Measurements from ENCODE around the gene FAM240B. TPM values are rescaled to one million over a fixed set of nuclear protein-coding genes. Genes with fewer than 3 reads are reported as not detected.

The FAM240B gene
- total RNA-seq, 2 experiments from 2014 or later: not detected

GRCh38 chr9:38697776-38698300, 22.1 kb downstream of the FAM240B start:
- Mint-ChIP-seq H3K4me1 (ENCODE audit: low read depth) (no peaks in the 10 kb centered on the region), H3K9me3 (ENCODE audit: insufficient read depth) (no peaks in the 10 kb centered on the region), H3K27me3 (ENCODE audit: low read depth) (no peaks in the 10 kb centered on the region), H3K36me3 (ENCODE audit: low read depth) (no peaks in the 10 kb centered on the region), H3K27ac (no peak overlapping the region), H3K4me3 (no peak overlapping the region)
- ChIA-PET POLR2A (no interaction called here), CTCF (no interaction called here)
- ATAC-seq (no peak), DNase-seq (no peak)

- H3K9me3 Mint-ChIP-seq (ENCODE audit: insufficient read depth): no peaks in the 10 kb centered on the region
- CTCF ChIA-PET: no interaction called here
- no peak overlapping the region for H3K4me3 Mint-ChIP-seq
- H3K36me3 Mint-ChIP-seq (ENCODE audit: low read depth): no peaks in the 10 kb centered on the region
- DNase-seq: no peak
- H3K4me1 Mint-ChIP-seq (ENCODE audit: low read depth): no peaks in the 10 kb centered on the region
- no peak overlapping the region for H3K27ac Mint-ChIP-seq
- POLR2A ChIA-PET: no interaction called here
- no peaks in the 10 kb centered on the region for H3K27me3 Mint-ChIP-seq (ENCODE audit: low read depth)
- no peak for ATAC-seq
Measured at GRCh38 chr9:38696999-38697398, 22.9 kb downstream of the FAM240B start.

GRCh38 chr9:38694676-38695075, 25.3 kb downstream of the FAM240B start:
- ChIA-PET POLR2A (no interaction called here), CTCF (no interaction called here)
- Mint-ChIP-seq H3K4me3 (no peak overlapping the region), H3K36me3 (ENCODE audit: low read depth) (no peaks in the 10 kb centered on the region), H3K9me3 (ENCODE audit: insufficient read depth) (no peaks in the 10 kb centered on the region), H3K4me1 (ENCODE audit: low read depth) (peaks cover 3% of the 10 kb centered on the region), H3K27ac (no peak overlapping the region), H3K27me3 (ENCODE audit: low read depth) (no peaks in the 10 kb centered on the region)
- no peak for ATAC-seq
- DNase-seq: no peak

- ATAC-seq: no peak
- Mint-ChIP-seq H3K36me3 (ENCODE audit: low read depth) (no peaks in the 10 kb centered on the region), H3K4me3 (no peak overlapping the region), H3K27me3 (ENCODE audit: low read depth) (no peaks in the 10 kb centered on the region), H3K4me1 (ENCODE audit: low read depth) (peaks cover 3% of the 10 kb centered on the region), H3K9me3 (ENCODE audit: insufficient read depth) (no peaks in the 10 kb centered on the region), H3K27ac (no peak overlapping the region)
- no peak for DNase-seq
- ChIA-PET CTCF (no interaction called here), POLR2A (no interaction called here)
Measured at GRCh38 chr9:38692707-38693106, 27.2 kb downstream of the FAM240B start.

GRCh38 chr9:38690574-38690973, 29.4 kb downstream of the FAM240B start:
- POLR2A ChIA-PET: no interaction called here
- ATAC-seq: no peak
- peaks cover 2% of the 10 kb centered on the region for H3K27me3 Mint-ChIP-seq (ENCODE audit: low read depth)
- peaks cover 11% of the 10 kb centered on the region for H3K4me1 Mint-ChIP-seq (ENCODE audit: low read depth)
- DNase-seq: no peak
- H3K27ac Mint-ChIP-seq: no peak overlapping the region
- no peaks in the 10 kb centered on the region for H3K9me3 Mint-ChIP-seq (ENCODE audit: insufficient read depth)
- no peak overlapping the region for H3K4me3 Mint-ChIP-seq
- CTCF ChIA-PET: interaction anchor here (2.0 kb wide), 1 partner anchor 70 kb away, joined by 4 read pairs; the partner anchor contains the start of gene ANKRD18A
- H3K36me3 Mint-ChIP-seq (ENCODE audit: low read depth): no peaks in the 10 kb centered on the region

GRCh38 chr9:38689678-38690077, 30.3 kb downstream of the FAM240B start:
- peaks cover 11% of the 10 kb centered on the region for H3K4me1 Mint-ChIP-seq (ENCODE audit: low read depth)
- no peaks in the 10 kb centered on the region for H3K36me3 Mint-ChIP-seq (ENCODE audit: low read depth)
- ChIA-PET POLR2A (no interaction called here), CTCF (interaction anchor here (2.0 kb wide), 1 partner anchor 69 kb away, joined by 4 read pairs; the partner anchor contains the start of gene ANKRD18A)
- H3K9me3 Mint-ChIP-seq (ENCODE audit: insufficient read depth): no peaks in the 10 kb centered on the region
- ATAC-seq: no peak
- no peak overlapping the region for H3K27ac Mint-ChIP-seq
- no peak for DNase-seq
- no peak overlapping the region for H3K4me3 Mint-ChIP-seq
- peaks cover 2% of the 10 kb centered on the region for H3K27me3 Mint-ChIP-seq (ENCODE audit: low read depth)

- CTCF ChIA-PET: no interaction called here
- ATAC-seq (no peak), DNase-seq (no peak)
- Mint-ChIP-seq H3K27me3 (ENCODE audit: low read depth) (peaks cover 5% of the 10 kb centered on the region), H3K9me3 (ENCODE audit: insufficient read depth) (no peaks in the 10 kb centered on the region), H3K4me3 (no peak overlapping the region), H3K4me1 (ENCODE audit: low read depth) (peaks cover 11% of the 10 kb centered on the region), H3K27ac (no peak overlapping the region), H3K36me3 (ENCODE audit: low read depth) (no peaks in the 10 kb centered on the region)
- POLR2A ChIA-PET: no interaction called here
Measured at GRCh38 chr9:38687992-38688391, 31.9 kb downstream of the FAM240B start.

GRCh38 chr9:38687389-38687842, 32.5 kb downstream of the FAM240B start:
- ChIA-PET CTCF (no interaction called here), POLR2A (no interaction called here)
- no peak overlapping the region for H3K27ac Mint-ChIP-seq
- peak; percentile 58 for ATAC-seq
- DNase-seq: peak; percentile 56
- H3K36me3 Mint-ChIP-seq (ENCODE audit: low read depth): no peaks in the 10 kb centered on the region
- peak overlapping the region; percentile 43 for H3K4me3 Mint-ChIP-seq
- peaks cover 5% of the 10 kb centered on the region for H3K27me3 Mint-ChIP-seq (ENCODE audit: low read depth)
- H3K9me3 Mint-ChIP-seq (ENCODE audit: insufficient read depth): no peaks in the 10 kb centered on the region
- peaks cover 11% of the 10 kb centered on the region for H3K4me1 Mint-ChIP-seq (ENCODE audit: low read depth)

- H3K27me3 Mint-ChIP-seq (ENCODE audit: low read depth): peaks cover 5% of the 10 kb centered on the region
- peaks cover 11% of the 10 kb centered on the region for H3K4me1 Mint-ChIP-seq (ENCODE audit: low read depth)
- CTCF ChIA-PET: no interaction called here
- H3K27ac Mint-ChIP-seq: no peak overlapping the region
- H3K9me3 Mint-ChIP-seq (ENCODE audit: insufficient read depth): no peaks in the 10 kb centered on the region
- DNase-seq (no peak), ATAC-seq (no peak)
- no peak overlapping the region for H3K4me3 Mint-ChIP-seq
- POLR2A ChIA-PET: no interaction called here
- no peaks in the 10 kb centered on the region for H3K36me3 Mint-ChIP-seq (ENCODE audit: low read depth)
Measured at GRCh38 chr9:38686933-38687332, 33.0 kb downstream of the FAM240B start.

- Mint-ChIP-seq H3K36me3 (ENCODE audit: low read depth) (no peaks in the 10 kb centered on the region), H3K27me3 (ENCODE audit: low read depth) (peaks cover 5% of the 10 kb centered on the region), H3K27ac (no peak overlapping the region), H3K9me3 (ENCODE audit: insufficient read depth) (no peaks in the 10 kb centered on the region), H3K4me3 (no peak overlapping the region), H3K4me1 (ENCODE audit: low read depth) (peaks cover 11% of the 10 kb centered on the region)
- ChIA-PET CTCF (no interaction called here), POLR2A (no interaction called here)
- no peak for DNase-seq
- ATAC-seq: no peak
Measured at GRCh38 chr9:38685535-38685934, 34.4 kb downstream of the FAM240B start.

GRCh38 chr9:38683336-38683735, 36.6 kb downstream of the FAM240B start:
- Mint-ChIP-seq H3K36me3 (ENCODE audit: low read depth) (no peaks in the 10 kb centered on the region), H3K27me3 (ENCODE audit: low read depth) (peaks cover 5% of the 10 kb centered on the region), H3K9me3 (ENCODE audit: insufficient read depth) (no peaks in the 10 kb centered on the region), H3K4me3 (no peak overlapping the region), H3K27ac (no peak overlapping the region), H3K4me1 (ENCODE audit: low read depth) (peaks cover 8% of the 10 kb centered on the region)
- no peak for ATAC-seq
- POLR2A ChIA-PET: no interaction called here
- CTCF ChIA-PET: no interaction called here
- DNase-seq: no peak

- Mint-ChIP-seq H3K9me3 (ENCODE audit: insufficient read depth) (no peaks in the 10 kb centered on the region), H3K36me3 (ENCODE audit: low read depth) (no peaks in the 10 kb centered on the region), H3K27ac (no peak overlapping the region), H3K4me3 (no peak overlapping the region), H3K4me1 (ENCODE audit: low read depth) (peaks cover 8% of the 10 kb centered on the region), H3K27me3 (ENCODE audit: low read depth) (peaks cover 5% of the 10 kb centered on the region)
- POLR2A ChIA-PET: no interaction called here
- CTCF ChIA-PET: no interaction called here
- DNase-seq: no peak
- no peak for ATAC-seq
Measured at GRCh38 chr9:38682713-38683112, 37.2 kb downstream of the FAM240B start.

GRCh38 chr9:38681747-38682227, 38.1 kb downstream of the FAM240B start:
- CTCF ChIA-PET: no interaction called here
- Mint-ChIP-seq H3K9me3 (ENCODE audit: insufficient read depth) (no peaks in the 10 kb centered on the region), H3K4me1 (ENCODE audit: low read depth) (no peaks in the 10 kb centered on the region), H3K4me3 (no peak overlapping the region), H3K36me3 (ENCODE audit: low read depth) (no peaks in the 10 kb centered on the region), H3K27me3 (ENCODE audit: low read depth) (peaks cover 6% of the 10 kb centered on the region), H3K27ac (no peak overlapping the region)
- POLR2A ChIA-PET: no interaction called here
- ATAC-seq (no peak), DNase-seq (no peak)
